Psoas muscle (tissue), 8 donors: Measurements from ENCODE around the gene RAB40B. TPM values are rescaled to one million over a fixed set of nuclear protein-coding genes. Genes with fewer than 3 reads are reported as not detected.
A peak's percentile ranks its signal among the peaks of the same experiment; 100 is the strongest.

Experiments used
- ATAC-seq, 4 donors: fragments of 200-7000 bp; cut with Tn5 transposase; one replicate each; pipeline ENCODE4 v1.9.1; 2020; ENCODE audit warnings: moderate library complexity in 3 of 4, mild to moderate bottlenecking in 2 of 4
- DNase-seq, 2 donors: peaks; one replicate each; pipeline ENCODE4 v3.0.0-alpha.2; 2020
- H3K27ac ChIP-seq: fragments of 200-600 bp; one replicate; pipeline ENCODE4 v1.8.0; 2022
- H3K27me3 ChIP-seq, 3 donors: fragments of 200-600 bp in 1 of 3; one replicate each; pipeline versions ENCODE4 v1.6.1 to v1.8.0; 2013 to 2022; ENCODE audit warnings: low read length in 2 of 3, mild to moderate bottlenecking in 2 of 3, moderate library complexity in 1 of 3; ENCODE audit not compliant: insufficient read depth in 3 of 3
- H3K36me3 ChIP-seq, 2 donors: fragments of 200-600 bp in 1 of 2; one replicate each; pipeline versions ENCODE4 v1.6.1 to v1.8.0; 2013 to 2022; ENCODE audit warnings: low read depth in 1 of 2, mild to moderate bottlenecking in 1 of 2, moderate library complexity in 1 of 2; ENCODE audit not compliant: insufficient read depth in 1 of 2
- H3K4me1 ChIP-seq: fragments of 200-600 bp; one replicate; pipeline ENCODE4 v1.8.0; 2022
- H3K4me3 ChIP-seq: fragments of 200-600 bp; one replicate; pipeline ENCODE4 v1.8.0; 2022; ENCODE audit warnings: mild to moderate bottlenecking
- H3K9me3 ChIP-seq: fragments of 200-600 bp; one replicate; pipeline ENCODE4 v1.8.0; 2022
- WGBS, 3 donors: extraction: QIAGEN DNeasy Blood & Tissue Kit; methylation state at CpG; one replicate each; pipeline versions ENCODE4 v1.1.6 to v1.1.7; 2013; 5-methylcytosine and 5-hydroxymethylcytosine counted together
- intact Hi-C, 2 donors: fragments of 100-400 bp; cut with DNase I; formaldehyde crosslinking; loops; one replicate each; pipeline versions ENCODE4 v1.11.0 to v1.14.2; 2022
- polyA plus RNA-seq, 3 donors: library from polyadenylated mRNA; stranded (reverse); fragments of 200-250 nt; gene quantifications; one replicate each; pipeline ENCODE4 v1.2.3, GENCODE V29; 2013
- total RNA-seq, 4 donors: library from RNA; stranded (reverse); fragmentation: NEBNext Ultra II Directional in 2 of 4; extraction: Animal tissue kit (Norgen Biotek cat#: 25700) in 2 of 4; gene quantifications; one replicate each; pipeline versions ENCODE4 v1.2.1 to v1.2.4, GENCODE V29; 2021 to 2023
- TF ChIP-seq, protein P1 (sequence below): fragments of 200-600 bp; IDR thresholded peaks from one replicate; pipeline ENCODE4 v1.8.0; 2022; ENCODE audit warnings: antibody characterized with exemption
- donor health status: healthy with polysubstance abuse.
- donor health status: DM: no; HTN: no; CAD: no; lungs with moderate emphysema.
- donor health status: Bipolar disorder and iron deficiency.
- donor health status: healthy.
- donor health status: DM: yes; HTN: yes; CAD: no.
- donor health status: DM: no; HTN: no; CAD: no.
- donor health status: DM: no; HTN: no; CAD: no.
- donor health status: DM: yes; HTN: yes; CAD: no.

Gene RAB40B
- total and polyA plus RNA-seq, 7 donors: 3.9 to 42.9 (median 19.4) TPM

GRCh38 chr17:82705756-82706155, 7.3 kb upstream of the RAB40B start:
- peaks cover 3% of the 10 kb centered on the region for H3K4me1 ChIP-seq
- intact Hi-C loops: no loop called here
- DNase-seq (peak in 1 of 2 donors; percentile 52), ATAC-seq (no peak)
- H3K27ac ChIP-seq: no peak overlapping the region
- WGBS, 3 donors: 84 to 90% (median 86%) methylated on average over 18 of the region's 18 CpGs
- H3K27me3 ChIP-seq: no peaks in the 10 kb centered on the region
- TF ChIP-seq, protein P1, sequence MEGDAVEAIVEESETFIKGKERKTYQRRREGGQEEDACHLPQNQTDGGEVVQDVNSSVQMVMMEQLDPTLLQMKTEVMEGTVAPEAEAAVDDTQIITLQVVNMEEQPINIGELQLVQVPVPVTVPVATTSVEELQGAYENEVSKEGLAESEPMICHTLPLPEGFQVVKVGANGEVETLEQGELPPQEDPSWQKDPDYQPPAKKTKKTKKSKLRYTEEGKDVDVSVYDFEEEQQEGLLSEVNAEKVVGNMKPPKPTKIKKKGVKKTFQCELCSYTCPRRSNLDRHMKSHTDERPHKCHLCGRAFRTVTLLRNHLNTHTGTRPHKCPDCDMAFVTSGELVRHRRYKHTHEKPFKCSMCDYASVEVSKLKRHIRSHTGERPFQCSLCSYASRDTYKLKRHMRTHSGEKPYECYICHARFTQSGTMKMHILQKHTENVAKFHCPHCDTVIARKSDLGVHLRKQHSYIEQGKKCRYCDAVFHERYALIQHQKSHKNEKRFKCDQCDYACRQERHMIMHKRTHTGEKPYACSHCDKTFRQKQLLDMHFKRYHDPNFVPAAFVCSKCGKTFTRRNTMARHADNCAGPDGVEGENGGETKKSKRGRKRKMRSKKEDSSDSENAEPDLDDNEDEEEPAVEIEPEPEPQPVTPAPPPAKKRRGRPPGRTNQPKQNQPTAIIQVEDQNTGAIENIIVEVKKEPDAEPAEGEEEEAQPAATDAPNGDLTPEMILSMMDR: no peak
- H3K4me3 ChIP-seq: no peak overlapping the region
- no peaks in the 10 kb centered on the region for H3K36me3 ChIP-seq
- H3K9me3 ChIP-seq: no peaks in the 10 kb centered on the region

DNA sequence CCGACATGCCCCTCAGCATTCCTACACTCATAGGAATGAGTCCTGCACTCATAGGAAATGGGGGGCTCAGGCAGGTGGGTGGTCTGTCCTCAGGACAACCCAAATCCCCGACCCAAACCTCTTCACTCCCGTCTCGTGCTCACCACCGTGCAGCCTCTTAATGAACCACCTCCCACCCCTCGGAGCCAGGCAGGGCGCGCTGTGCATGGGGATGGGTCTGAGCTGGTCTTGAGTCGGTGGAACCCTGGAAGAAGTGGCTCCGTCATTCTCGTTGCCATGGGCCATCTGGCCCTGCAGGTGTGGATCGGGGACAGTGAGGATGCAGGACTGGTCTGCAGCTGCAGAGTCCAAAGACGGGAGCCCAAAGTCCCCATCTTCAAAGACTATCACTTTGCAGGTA, 6.4 kb upstream of the RAB40B start:
- Histone ChIP-seq H3K4me3 (no peak overlapping the region), H3K36me3 (no peaks in the 10 kb centered on the region), H3K27ac (no peak overlapping the region), H3K4me1 (no peaks in the 10 kb centered on the region), H3K9me3 (no peaks in the 10 kb centered on the region), H3K27me3 (no peaks in the 10 kb centered on the region)
- 73 to 80% (median 78%) methylated on average over 13 of the region's 13 CpGs for WGBS, 3 donors
- DNase-seq: no peak
- intact Hi-C loops: loop anchor here in 1 of 2 donors (5.0 kb wide), 1 partner anchor 53 kb away; no protein-coding TSS in a partner anchor
- ATAC-seq: no peak
- TF ChIP-seq, protein P1: no peak

- H3K4me3 ChIP-seq: no peak overlapping the region
- H3K27ac ChIP-seq: no peak overlapping the region
- DNase-seq (no peak), ATAC-seq (no peak)
- TF ChIP-seq, protein P1: no peak
- no peaks in the 10 kb centered on the region for H3K9me3 ChIP-seq
- H3K36me3 ChIP-seq: no peaks in the 10 kb centered on the region
- intact Hi-C loops: loop anchor here in 1 of 2 donors (5.0 kb wide), 1 partner anchor 52 kb away; no protein-coding TSS in a partner anchor
- H3K4me1 ChIP-seq: no peaks in the 10 kb centered on the region
- no peaks in the 10 kb centered on the region for H3K27me3 ChIP-seq
- 67 to 72% (median 69%) methylated on average over 38 of the region's 38 CpGs for WGBS, 3 donors
Measured at GRCh38 chr17:82703935-82704865, 5.7 kb upstream of the RAB40B start.

GRCh38 chr17:82703036-82703745, 4.7 kb upstream of the RAB40B start:
- Histone ChIP-seq H3K4me3 (no peak overlapping the region), H3K27me3 (no peaks in the 10 kb centered on the region), H3K27ac (no peak overlapping the region), H3K4me1 (no peaks in the 10 kb centered on the region), H3K36me3 (no peaks in the 10 kb centered on the region), H3K9me3 (no peaks in the 10 kb centered on the region)
- intact Hi-C loops: loop anchor here in 1 of 2 donors (5.0 kb wide), 1 partner anchor 51 kb away; no protein-coding TSS in a partner anchor
- 77% methylated on average over 23 to 26 of the region's 26 CpGs for WGBS, 3 donors
- ATAC-seq: no peak
- TF ChIP-seq, protein P1: no peak
- no peak for DNase-seq
